ENCODE data around the gene SLCO1C1.

- TF ChIP-seq CTCF (IDR thresholded peaks at IDR 0.05) (no peak), POLR2A (IDR thresholded peaks at IDR 0.05) (no peak)
Observed at GRCh38 chr12:20657496-20657895, 37.6 kb upstream of the SLCO1C1 start.
